IPS DF 6.9 (cell line): ENCODE measurements around the gene CD276.

Experiments
- DNase-seq: peaks from one replicate; pipeline ENCODE4 v3.0.0-alpha.2; 2013; ENCODE audit warnings: low read depth, low spot score
- H3K27ac ChIP-seq: one replicate; pipeline ENCODE4 v1.5.1; 2013; ENCODE audit warnings: low read length, control low read depth
- H3K27me3 ChIP-seq: 2 replicates; pipeline ENCODE4 v1.6.1; 2013; ENCODE audit warnings: mild to moderate bottlenecking, low read length; ENCODE audit not compliant: control insufficient read depth, insufficient read depth
- H3K36me3 ChIP-seq: 2 replicates; pipeline ENCODE4 v1.6.1; 2013; ENCODE audit warnings: low read length; ENCODE audit not compliant: control insufficient read depth, insufficient read depth
- H3K4me1 ChIP-seq: 2 replicates; pipeline ENCODE4 v1.6.1; 2013; ENCODE audit warnings: low read length; ENCODE audit not compliant: control insufficient read depth, insufficient read depth
- H3K4me3 ChIP-seq: 2 replicates; pipeline ENCODE4 v1.5.1; 2013; ENCODE audit warnings: mild to moderate bottlenecking, low read length
- H3K9me3 ChIP-seq: 2 replicates; pipeline ENCODE4 v1.6.1; 2013; ENCODE audit warnings: low read length, inconsistent platforms; ENCODE audit not compliant: control insufficient read depth, insufficient read depth
- WGBS: extraction: QIAGEN DNeasy Blood & Tissue Kit; methylation state at CpG from one replicate; pipeline ENCODE4 v1.1.7; 2013; ENCODE audit warnings: mixed read lengths, missing lambda C conversion rate; ENCODE audit not compliant: insufficient read length, insufficient coverage; 5-methylcytosine and 5-hydroxymethylcytosine counted together

The CD276 gene

DNA sequence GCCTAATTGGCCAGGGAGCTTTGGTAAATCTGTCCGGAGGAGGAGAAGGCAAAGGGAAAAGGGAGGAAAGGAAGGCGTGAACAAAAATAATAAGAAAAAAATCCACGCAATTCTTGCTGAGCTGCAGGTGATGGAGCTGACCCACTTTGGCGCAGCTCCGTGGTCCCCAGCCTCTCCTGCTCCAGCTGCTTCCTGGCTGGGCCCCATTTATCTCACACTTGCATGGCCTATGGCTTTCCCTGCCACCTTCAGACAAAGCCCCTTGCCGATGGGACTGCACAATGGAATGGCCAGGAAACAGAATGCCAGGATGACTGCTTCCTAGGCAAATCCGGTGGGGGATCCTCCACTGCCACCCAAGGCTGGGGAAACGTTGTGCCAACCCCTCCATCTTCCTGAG is 62.1 kb downstream of the CD276 start:
- peaks cover 8% of the 10 kb centered on the region; the same call in 1 of the 2 replicates for H3K4me1 ChIP-seq
- no peak overlapping the region for H3K27ac ChIP-seq
- no peaks in the 10 kb centered on the region for H3K9me3 ChIP-seq
- H3K36me3 ChIP-seq: no peaks in the 10 kb centered on the region
- WGBS: no CpG with 5 or more reads among the region's 8 CpGs
- H3K4me3 ChIP-seq: no peak overlapping the region
- no peaks in the 10 kb centered on the region for H3K27me3 ChIP-seq
- DNase-seq: no peak

DNA sequence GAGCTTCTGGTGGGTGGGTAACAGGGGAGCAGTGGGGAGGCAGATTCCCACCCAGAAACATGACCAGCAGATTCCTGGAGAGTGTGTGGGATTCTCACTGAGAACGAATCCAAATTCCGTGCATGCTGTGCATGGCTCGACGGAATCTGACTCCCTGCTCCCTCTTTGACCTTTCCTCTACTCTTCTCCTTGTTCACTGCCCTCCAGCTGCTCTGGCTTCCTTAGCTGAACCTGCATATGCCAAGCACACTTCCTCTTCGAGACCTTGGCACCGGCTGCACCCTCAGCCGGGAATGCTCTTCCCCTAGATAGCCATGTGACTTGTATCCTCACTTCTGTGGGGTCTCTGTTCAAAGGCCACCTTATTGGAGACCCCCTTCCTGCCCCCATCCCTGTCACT is 62.7 kb downstream of the CD276 start:
- no CpG with 5 or more reads among the region's 7 CpGs for WGBS
- Histone ChIP-seq H3K36me3 (no peaks in the 10 kb centered on the region), H3K27ac (no peak overlapping the region), H3K9me3 (no peaks in the 10 kb centered on the region), H3K4me1 (peaks cover 9% of the 10 kb centered on the region), H3K4me3 (no peak overlapping the region), H3K27me3 (no peaks in the 10 kb centered on the region)
- no peak for DNase-seq

DNA sequence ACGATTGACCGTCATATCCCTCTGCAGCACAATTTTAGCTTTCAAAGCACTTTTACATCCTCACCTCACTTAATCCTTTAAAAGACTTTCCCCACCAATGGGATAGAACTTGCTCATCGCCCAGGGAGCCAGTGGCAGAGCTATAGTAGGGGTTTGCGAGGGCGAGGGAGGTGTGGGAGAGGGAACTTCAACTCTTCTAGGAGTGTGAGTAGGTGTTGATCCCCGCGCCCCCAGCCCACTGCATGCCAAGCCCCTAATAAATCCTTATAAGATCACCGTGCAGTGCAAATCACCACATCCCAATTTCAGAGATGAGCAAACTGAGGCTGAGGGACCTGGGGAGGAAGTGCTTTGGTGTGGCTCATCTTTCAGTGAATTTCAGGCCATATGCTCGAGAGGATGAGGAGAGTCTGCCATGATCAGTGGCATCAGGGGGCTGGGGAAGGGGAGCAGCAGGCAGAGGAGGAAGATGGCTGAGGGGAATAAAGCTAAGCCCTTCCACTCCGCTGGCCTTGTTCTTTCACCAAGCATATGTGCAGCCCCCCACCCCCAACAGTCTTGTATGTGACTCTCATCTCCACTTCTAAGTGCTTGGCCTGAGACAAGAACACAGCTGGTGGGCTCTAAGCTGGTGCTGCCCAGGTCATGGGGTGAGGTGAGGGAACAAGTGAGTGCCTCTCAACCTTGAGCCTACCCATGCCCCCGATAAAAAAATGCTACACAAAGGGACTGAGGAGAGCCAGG is 63.8 kb downstream of the CD276 start:
- no peaks in the 10 kb centered on the region for H3K9me3 ChIP-seq
- no peak for DNase-seq
- no peak overlapping the region for H3K27ac ChIP-seq
- H3K4me1 ChIP-seq: peaks cover 8% of the 10 kb centered on the region
- no peaks in the 10 kb centered on the region for H3K27me3 ChIP-seq
- WGBS: no CpG with 5 or more reads among the region's 11 CpGs
- no peaks in the 10 kb centered on the region for H3K36me3 ChIP-seq
- H3K4me3 ChIP-seq: no peak overlapping the region

DNA sequence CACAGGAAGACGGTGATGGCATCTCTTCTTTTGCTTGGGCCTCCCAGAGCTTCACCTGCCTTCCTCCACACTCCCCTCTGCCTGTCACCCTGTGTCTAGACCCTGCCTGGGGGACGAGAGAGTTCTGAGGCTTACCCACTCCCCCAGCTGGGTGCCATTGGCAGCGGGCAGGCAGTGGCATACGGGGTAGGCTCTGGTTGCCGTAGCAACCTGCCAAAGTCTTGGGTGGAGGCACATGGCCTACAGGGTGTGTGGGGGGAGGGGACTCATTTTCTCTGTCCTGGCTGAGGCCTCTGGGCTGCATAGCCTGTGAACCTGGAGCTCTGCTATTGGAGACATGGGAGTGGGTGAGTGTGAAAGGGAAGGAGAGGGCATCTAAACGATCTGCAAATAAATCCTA is 64.5 kb downstream of the CD276 start:
- DNase-seq: no peak
- Histone ChIP-seq H3K4me1 (peaks cover 8% of the 10 kb centered on the region), H3K4me3 (no peak overlapping the region), H3K27me3 (no peaks in the 10 kb centered on the region), H3K9me3 (no peaks in the 10 kb centered on the region), H3K27ac (no peak overlapping the region), H3K36me3 (no peaks in the 10 kb centered on the region)
- no CpG with 5 or more reads among the region's 6 CpGs for WGBS

DNA sequence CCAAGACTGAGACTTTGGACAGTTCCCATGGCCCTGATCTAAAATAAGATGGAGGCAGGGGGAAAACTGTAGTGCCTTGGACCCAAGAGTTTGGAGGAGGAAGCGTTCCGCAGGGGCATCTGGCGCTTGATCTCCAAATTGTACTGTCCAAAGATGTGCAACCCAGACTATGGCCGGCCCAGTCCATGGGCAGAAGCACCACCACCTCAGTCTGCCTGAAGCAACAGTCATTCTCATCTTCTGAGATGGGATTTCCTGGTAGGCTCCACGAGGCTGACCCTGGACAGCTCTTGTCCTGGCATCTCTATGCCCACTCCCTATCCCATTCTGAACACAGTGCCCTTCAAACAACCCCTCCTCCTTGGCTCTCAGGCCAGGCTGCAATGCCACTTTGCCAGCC is 65.3 kb downstream of the CD276 start:
- H3K27ac ChIP-seq: no peak overlapping the region
- no CpG with 5 or more reads among the region's 5 CpGs for WGBS

DNA sequence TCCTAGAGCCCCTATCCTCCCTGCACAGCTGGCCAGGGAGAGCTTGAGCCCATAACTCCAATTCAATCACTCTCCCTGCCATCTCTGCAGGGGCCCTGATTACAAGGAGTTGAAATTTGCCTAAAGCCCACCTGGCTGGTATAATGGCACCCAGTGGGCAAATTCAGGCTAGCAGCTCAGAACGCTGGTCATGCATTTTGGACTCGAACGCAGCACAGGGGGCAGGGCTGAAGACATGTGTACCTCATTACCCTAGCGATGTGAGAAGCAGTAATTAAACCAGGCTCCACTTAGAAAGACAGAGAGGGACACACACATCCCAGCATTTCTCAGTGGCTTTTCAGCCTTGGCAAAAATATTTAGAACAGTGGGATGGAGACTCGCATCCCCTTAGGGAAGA is 65.8 kb downstream of the CD276 start:
- Histone ChIP-seq H3K36me3 (no peaks in the 10 kb centered on the region), H3K4me1 (peaks cover 8% of the 10 kb centered on the region), H3K27ac (no peak overlapping the region), H3K4me3 (no peak overlapping the region), H3K27me3 (no peaks in the 10 kb centered on the region), H3K9me3 (no peaks in the 10 kb centered on the region)
- no CpG with 5 or more reads among the region's 5 CpGs for WGBS
- no peak for DNase-seq

More for the DNA sequence above, 65.3 kb downstream of the CD276 start:
- no peak for DNase-seq
- Histone ChIP-seq H3K4me1 (peaks cover 7% of the 10 kb centered on the region), H3K27me3 (no peaks in the 10 kb centered on the region), H3K4me3 (no peak overlapping the region), H3K36me3 (no peaks in the 10 kb centered on the region), H3K9me3 (no peaks in the 10 kb centered on the region)

DNA sequence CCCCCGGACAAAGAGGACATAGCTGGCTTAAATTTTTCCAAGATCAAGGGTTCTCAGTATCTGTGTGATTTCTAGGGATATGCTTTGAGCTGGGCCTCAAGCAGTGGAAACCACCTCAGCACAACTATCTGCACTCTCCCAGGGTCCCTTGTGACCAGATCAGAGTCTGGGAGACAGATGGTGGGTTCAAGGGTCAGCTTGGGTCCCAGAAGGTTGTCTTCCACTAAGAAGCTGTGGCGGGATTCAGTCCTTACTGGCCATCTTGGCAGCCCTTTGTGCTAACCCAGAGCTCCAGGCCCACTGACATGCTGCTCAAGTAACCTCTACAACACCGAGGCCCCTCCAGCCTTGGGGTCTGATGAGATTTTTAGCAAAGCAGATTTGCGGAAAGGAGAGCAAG is 66.3 kb downstream of the CD276 start:
- Histone ChIP-seq H3K4me1 (peaks cover 7% of the 10 kb centered on the region), H3K9me3 (no peaks in the 10 kb centered on the region), H3K27me3 (no peaks in the 10 kb centered on the region), H3K36me3 (no peaks in the 10 kb centered on the region), H3K27ac (no peak overlapping the region), H3K4me3 (no peak overlapping the region)
- DNase-seq: no peak
- no CpG with 5 or more reads among the region's 4 CpGs for WGBS

DNA sequence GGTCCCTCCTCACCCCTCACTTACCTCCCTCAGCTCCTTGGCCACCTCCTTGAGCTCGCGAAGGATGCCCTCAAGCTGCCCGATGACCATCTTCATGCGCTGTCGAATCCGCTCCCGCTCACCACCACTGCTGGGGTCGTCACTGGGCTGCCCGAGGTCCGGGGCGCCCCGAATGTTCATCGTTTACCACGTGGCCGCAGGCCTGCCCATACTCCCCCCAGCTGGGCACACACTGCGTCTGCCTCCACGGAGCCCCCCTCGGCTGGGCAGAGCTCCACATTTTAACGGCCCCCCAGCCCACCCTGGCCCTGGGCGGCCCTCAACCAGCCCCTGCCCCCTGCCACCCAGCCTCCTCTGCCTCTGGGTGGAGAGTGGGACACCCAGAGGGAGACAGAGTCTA is 66.8 kb downstream of the CD276 start:
- Histone ChIP-seq H3K27me3 (no peaks in the 10 kb centered on the region), H3K9me3 (no peaks in the 10 kb centered on the region), H3K4me1 (peaks cover 7% of the 10 kb centered on the region), H3K27ac (no peak overlapping the region), H3K36me3 (no peaks in the 10 kb centered on the region), H3K4me3 (no peak overlapping the region)
- WGBS: no CpG with 5 or more reads among the region's 20 CpGs
- no peak for DNase-seq

DNA sequence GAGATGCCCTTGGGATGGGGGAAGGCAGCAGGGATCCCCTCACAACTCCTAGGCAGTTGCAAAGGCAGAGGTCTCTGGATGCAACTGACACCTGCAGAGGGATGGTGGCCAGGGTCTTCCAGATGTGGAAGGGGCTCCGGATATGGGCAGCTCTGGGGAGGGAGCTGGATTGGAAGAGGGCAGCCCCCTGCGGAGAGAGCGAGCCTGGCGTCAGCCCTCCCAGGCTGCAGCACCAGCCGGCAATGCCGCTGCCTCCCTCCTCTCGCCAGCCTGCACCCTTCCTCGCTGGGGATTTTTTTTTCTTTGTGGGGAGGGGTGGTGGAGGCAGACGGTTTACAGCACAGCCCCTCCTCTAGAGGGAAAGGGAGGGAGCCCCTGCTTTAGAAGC is 67.3 kb downstream of the CD276 start:
- Histone ChIP-seq H3K36me3 (no peaks in the 10 kb centered on the region), H3K4me1 (peaks cover 7% of the 10 kb centered on the region), H3K27me3 (no peaks in the 10 kb centered on the region), H3K27ac (no peak overlapping the region), H3K4me3 (peak overlapping the region; percentile 79; the same call in 1 of the 2 replicates), H3K9me3 (no peaks in the 10 kb centered on the region)
- WGBS: no CpG with 5 or more reads among the region's 9 CpGs
- DNase-seq: no peak

DNA sequence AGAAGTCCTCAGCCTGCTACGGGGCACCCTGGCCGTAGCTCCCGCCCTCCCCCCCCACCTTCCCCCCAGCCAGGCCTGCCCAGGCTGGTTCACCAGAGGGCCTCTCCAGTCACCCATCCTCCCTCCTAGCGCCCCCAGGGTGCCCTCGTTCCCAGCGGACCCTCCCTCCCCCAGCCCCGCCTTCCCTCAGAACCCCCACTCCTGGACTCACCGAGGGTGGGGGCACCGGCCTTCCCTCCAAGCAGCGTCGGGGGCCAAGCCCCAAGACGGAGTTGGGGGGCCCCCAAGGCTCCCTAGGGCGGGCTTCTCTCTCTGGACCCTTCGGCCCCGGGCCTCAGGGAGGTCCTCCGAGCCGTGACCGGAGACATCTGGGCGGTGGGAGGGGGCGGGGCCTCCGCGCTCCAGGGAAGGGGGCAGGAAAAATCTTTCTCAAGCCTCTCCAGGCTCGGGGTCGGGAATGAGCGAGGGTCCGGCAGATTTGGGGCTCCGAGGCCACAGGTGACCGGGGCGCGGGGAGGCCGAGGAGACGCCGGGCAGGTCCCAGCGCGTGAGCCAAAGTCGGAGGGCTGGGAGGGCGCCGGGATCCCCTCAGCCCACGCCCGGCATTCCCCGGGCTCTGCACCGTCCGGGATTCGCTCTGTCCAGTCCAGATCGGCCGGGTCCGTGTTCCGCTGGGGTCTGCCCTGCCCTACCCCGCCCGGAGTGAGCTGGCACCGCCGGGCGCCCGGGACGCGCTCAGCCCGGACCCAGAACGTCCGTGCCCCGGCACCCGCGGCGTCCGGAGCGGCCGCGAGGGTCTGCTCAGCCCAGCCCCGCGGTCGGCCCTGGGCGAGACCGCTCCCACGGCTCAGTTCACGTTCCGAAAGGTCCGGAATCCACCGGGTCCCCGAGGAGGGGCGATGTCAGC is 68.0 kb downstream of the CD276 start:
- WGBS: no CpG with 5 or more reads among the region's 79 CpGs
- H3K4me3 ChIP-seq: peak overlapping the region; percentile 79

More for the DNA sequence above, 68.0 kb downstream of the CD276 start:
- no peaks in the 10 kb centered on the region for H3K9me3 ChIP-seq
- no peaks in the 10 kb centered on the region for H3K36me3 ChIP-seq
- DNase-seq: no peak
- peaks cover 5% of the 10 kb centered on the region for H3K4me1 ChIP-seq
- H3K27ac ChIP-seq: no peak overlapping the region
- H3K27me3 ChIP-seq: no peaks in the 10 kb centered on the region
